ENCODE measurements around the gene ZGPAT. TPM values are rescaled to one million over a fixed set of nuclear protein-coding genes. Genes with fewer than 3 reads are reported as not detected.

The ZGPAT gene
- total and polyA plus RNA-seq, 2 of the 13 experiments (the other 11 are each of a cell fraction or from before 2014, with no cell fraction given), result 23.0 to 41.9 TPM

GRCh38 chr20:63697357-63697867 lies 10.4 kb upstream of the ZGPAT start (continued):
- TF ChIP-seq ZZZ3 (CRISPR knock-in tag; IDR thresholded peaks at IDR 0.05; ENCODE audit: borderline replicate concordance) (0 out of 2 replicates have a peak, but pooled peaks have one; percentile 59), ZHX2 (IDR thresholded peaks at IDR 0.05; ENCODE audit: low read depth) (no peak), ZHX2 (CRISPR knock-in tag; IDR thresholded peaks at IDR 0.05; ENCODE audit: borderline replicate concordance) (no peak), ZNF362 (CRISPR knock-in tag; IDR thresholded peaks at IDR 0.05; ENCODE audit: borderline replicate concordance) (0 out of 2 replicates have a peak, but pooled peaks have one; percentile 50), DMTF1 (CRISPR knock-in tag; IDR thresholded peaks at IDR 0.05) (no peak), AKAP8 (CRISPR knock-in tag; IDR thresholded peaks at IDR 0.05) (peak; percentile 22; the same call in 1 of the 2 replicates), POLR2A (IDR thresholded peaks at IDR 0.05; ENCODE audit: insufficient read depth in 1 of 2, low read depth in 2 of 2, low read length in 2 of 2) (peak in 1 of 2 experiments; percentile 49; a peak in 2 of 4 replicates), JDP2 (CRISPR knock-in tag; IDR thresholded peaks at IDR 0.05; ENCODE audit: borderline replicate concordance) (no peak), UBTF (CRISPR knock-in tag; IDR thresholded peaks at IDR 0.05) (peak; percentile 2; the same call in 1 of the 2 replicates), HNRNPL (IDR thresholded peaks at IDR 0.05; ENCODE audit: low read depth, low read length) (peak; percentile 94), POLR2AphosphoS5 (IDR thresholded peaks at IDR 0.05; ENCODE audit: low read depth, low read length) (no peak; the same call in 1 of the 2 replicates), NRL (CRISPR knock-in tag; IDR thresholded peaks at IDR 0.05; ENCODE audit: borderline replicate concordance) (peak; percentile 11; the same call in 1 of the 2 replicates), DNMT1 (CRISPR knock-in tag; IDR thresholded peaks at IDR 0.05) (no peak), GMEB1 (CRISPR knock-in tag; IDR thresholded peaks at IDR 0.05; ENCODE audit: borderline replicate concordance) (0 out of 2 replicates have a peak, but pooled peaks have one; percentile 18), ZNF326 (CRISPR knock-in tag; IDR thresholded peaks at IDR 0.05; ENCODE audit: borderline replicate concordance) (peak; percentile 93)
